NCI-H2081 (cell line): ENCODE results near the gene RASGEF1C.
"Not testable (repeated sequence)": the region's sequence is repeated elsewhere in the genome, so short reads cannot be mapped to it uniquely, and the experiment has no call there.

Source experiments
- DNase-seq, 2 experiments: peaks; one replicate each; lab custom pipeline; 2025; lab: John Stamatoyannopoulos, UW

RASGEF1C gene

DNA sequence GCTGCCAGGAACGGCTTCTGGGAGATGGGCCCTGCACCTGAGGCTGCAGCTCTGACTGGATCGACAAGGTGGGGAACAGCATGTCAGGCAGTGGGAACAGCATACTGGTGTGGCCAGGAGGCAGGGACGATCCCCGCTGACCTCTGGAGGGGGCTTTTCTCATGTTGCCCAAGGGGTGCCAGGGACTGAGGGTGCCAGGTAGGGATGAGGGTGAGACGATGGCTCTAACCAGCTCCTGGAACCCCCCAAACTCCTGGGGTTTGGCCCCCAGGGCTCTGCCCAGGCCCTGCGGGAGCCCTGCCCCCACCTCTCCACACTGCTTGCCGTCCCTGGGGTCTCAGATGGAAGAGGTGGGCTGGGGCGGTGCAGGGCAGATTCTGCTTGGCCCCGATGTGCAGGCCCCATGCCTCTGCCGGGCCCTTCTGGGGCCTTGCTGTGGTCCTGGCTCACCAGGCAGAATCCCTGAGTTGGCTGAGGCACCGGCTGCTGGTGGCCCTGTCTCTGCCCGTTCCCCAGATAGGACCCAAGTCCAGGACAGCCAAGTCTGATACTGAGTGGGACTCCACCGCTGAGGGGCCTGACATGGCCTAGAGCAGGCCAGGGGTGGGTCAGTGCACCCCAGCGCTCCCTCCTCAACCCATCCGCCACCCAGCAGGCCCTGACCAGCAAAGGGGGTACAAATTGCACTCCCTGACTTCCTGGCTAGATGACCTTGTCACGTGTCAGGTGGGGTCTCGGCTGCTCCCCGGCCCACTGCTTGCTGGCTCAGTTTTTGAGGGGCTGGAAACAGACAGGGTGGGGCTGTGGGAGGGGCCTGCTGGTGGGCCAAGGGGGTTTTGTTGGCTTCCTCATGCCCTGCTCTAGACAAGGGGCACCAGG, 109.0 kb downstream of the RASGEF1C start:
- no peak for DNase-seq

DNA sequence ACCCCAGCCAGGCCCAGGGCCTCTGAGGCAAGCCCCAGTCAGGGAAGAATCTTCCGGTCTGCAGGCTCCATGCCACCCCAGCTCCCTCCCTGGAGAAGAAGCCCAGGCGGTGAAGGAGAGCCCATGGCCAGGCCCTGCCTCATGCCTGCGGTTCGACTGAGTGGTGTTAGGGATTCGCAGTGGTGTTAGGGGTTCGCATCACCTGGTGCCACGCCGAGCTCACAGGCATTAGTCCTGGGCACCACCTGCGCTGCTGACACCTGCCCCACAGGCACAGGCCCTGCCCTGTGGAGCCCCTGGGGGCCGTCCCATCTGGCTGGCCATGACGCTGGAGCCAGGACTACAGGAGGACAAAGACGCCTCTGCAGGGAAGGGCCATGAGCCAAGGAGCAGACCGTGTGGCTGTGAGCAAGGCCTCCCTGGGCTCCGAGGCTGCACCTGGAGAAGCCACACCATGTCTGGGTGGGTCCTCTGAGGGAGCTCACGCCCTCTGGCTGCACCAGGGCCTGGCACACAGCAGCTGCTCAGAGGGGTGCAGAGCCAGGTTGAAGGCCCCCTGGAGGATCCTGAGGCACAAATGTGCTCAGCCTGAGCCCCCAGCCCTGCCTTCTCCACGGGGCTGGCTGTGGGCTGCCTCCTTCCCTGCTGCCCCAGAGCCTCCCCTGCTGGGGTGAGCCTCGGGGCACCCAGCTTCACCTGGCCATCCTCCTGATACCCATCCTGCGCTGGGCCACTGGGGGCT, 109.8 kb downstream of the RASGEF1C start:
- DNase-seq: no peak

DNA sequence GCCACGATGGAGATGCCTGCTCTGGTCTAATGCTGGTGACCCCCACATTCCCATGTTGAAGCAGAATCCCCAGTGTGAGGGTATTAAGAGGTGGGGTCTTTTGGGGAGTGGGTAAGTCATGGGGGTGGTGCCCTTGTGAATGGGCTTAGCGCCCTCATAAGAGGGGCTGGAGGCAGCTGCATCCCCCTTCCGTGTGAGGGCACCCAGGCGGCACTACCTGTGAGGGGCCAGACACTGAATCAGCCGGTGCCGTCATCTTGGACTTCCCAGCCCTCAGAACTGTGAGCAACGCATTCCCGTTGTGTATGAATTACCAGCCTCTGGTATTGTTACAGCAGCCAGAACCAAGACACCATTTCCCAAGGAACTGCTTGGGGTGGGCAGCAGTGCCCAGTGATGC, 110.5 kb downstream of the RASGEF1C start:
- DNase-seq: no peak

DNA sequence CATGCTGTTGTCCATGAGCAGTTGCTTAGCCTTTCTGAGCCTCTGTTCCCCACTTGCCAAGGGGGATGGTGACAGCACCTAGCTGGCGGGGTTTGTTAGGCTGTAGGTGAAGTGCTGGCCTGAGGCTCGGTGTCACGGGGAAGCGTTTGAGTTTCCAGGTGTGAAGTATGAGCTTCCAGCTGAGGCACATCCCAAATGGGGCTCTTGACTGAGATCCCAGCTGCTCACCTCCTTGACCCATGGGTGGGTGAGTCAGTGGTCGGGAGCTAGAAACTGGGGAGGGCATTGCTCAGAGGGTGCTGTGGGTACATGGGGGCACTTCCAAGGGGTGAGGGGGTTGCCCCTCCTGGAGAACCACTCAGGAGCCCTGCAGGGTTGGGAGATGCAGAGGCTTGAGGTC, 111.1 kb downstream of the RASGEF1C start:
- no peak for DNase-seq

DNA sequence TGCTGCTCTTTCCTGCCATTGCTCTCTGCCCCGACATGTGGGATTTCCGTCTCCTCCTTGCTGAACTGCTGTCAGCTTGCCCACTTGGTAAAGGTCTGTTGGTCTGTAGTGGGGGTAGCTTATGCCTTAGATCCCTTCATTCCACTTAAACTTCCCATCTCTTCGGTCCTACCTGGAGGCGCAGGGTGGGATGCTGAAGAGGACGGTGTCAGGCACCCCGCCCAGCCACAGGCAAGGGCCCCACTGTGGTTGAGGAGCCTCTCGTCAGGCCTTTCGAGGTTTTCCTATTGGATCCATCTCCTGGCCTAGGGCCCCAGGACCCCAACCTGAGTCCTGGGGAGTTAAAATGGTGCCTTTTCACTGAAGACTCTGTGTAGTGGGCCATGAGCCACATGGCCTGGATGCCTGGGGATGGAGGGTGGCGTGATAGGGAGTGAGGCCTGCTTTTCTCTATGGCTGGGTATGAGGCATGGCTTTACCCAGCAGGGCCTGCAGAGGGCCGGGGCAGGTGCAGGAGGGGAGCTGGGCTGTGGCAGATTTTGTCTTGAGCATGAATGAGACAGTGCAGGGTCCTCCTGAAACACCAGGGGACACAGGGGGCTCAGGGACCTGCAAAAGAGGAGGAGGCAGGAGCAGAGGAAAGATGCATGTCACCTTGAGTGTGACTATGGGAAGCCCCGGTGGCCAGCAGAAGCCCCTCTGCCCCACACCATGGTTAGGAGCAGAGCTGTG, 111.7 kb downstream of the RASGEF1C start:
- no peak for DNase-seq

DNA sequence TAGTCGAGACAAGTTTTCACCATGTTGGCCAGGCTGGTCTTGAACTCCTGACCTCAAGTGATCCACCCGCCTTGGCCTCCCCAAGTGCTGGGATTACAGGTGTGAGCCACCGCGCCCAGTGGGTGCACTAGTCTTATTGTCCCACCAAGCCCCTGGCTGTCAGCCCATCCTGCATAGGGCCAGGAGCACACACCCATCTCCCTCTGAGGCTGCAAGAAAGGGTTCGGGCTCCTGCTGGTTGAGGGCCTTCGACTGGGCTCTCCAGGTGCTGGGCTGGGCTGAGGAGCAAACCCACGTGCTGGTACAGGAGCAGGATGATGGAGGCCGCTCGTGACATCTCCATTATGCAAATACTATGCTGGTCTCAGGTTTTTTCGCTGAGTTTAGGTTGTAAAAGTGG, 112.4 kb downstream of the RASGEF1C start:
- no peak for DNase-seq

DNA sequence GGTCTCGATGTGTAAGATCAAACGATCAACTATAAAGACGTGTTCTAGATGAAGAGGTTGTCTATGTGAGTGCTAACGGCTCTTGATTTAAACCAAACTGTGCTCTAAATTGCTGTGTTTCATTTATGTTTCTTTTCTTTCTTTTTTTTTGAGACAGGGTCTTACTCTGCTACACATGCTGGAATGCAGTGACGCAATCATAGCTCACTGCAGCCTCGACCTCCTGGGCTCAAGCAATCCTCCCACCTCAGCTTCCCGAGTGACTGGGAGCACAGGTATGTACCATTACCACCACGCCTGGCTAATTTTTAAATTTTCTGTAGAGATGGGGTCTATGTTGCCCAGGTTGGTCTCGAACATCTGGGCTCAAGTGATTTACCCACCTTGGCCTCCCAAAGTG, 113.5 kb downstream of the RASGEF1C start:
- no peak for DNase-seq

DNA sequence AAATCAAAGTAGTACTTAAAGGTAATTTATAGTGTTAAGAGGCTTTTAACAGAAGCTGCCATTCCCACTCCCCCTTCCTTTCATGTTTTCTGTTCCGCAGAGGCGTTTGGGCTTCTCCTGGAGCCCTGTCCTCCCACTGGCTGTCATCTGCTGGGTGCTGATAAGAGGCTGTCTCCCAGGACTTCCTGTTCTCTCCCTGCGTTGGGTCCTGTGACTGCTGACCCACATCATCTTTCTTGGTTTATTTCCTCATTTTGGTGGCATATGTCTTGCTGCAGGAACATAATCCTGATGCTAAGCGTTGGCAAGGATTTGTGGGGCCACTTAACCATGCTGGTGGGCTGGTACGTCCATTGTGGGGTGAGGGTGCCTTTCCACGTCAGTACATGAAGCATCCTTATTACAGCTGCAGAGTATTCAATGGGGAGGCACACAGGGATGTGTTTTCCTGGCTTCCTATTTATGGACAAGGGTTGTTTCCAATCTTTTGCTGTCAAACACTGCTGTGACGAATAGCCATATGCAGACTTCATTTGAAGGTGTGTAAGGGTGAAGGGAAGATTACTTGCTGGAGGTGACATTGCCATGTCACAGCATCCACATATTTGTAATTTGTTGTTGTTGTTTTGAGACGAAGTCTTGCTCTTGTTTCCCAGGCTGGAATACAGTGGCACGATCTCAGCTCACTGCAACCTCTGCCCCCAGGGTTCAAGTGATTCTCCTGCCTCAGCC, 115.2 kb downstream of the RASGEF1C start:
- no peak for DNase-seq

DNA sequence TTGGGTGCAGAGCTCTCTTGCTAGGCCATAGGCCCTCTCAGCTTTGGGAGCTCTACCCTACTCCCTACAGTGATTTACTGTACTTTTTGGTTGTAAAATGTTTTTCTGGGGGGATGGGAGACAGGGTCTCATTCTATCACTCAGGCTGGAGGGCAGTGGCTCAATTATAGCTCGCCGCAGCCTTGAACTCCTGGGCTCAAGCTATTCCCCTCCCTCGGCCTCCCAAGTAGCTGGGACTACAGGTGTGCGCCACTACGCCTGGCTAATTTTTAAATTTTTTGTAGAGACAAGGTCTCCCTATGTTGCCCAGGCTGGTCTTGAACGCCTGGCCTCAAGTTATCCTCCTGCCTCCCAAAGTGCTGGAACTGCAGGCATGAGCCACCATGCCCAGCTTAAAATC, 115.8 kb downstream of the RASGEF1C start:
- DNase-seq: no peak

DNA sequence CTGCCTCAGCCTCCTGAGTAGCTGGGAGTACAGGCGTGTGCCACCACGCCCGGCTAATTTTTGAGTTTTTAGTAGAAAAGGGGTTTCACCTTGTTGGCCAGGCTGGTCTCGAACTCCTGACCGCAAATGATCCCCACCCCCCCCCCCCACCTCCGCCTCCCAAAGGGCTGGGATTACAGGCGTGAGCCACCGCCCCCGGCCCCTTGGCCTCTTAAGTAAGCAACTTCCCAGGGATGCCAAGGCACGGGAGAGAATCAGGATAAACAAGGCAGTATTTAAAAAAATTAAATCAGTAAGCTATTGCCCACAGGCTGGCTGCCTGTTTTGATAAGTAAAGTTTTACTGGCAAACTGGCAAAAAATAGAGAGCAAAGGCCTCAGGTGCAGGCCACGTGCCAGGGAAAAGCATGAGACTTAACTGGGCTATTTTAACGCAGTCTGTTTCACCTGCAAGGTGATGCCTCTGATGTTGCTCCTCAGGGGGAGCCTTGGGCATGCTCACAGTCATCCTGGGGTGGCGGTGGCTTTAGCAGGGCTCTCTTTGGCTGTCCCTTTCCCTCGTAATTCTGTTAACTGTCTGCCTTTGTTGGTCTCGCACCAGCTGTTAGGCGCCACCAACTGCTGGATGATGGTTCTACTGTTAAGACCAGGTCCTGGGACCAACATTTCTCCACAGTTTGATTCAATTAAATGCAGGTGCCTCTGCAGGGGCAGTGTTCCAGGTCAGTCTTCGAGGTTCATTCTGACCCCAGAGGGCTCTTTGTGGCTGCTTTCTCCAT, 118.1 kb downstream of the RASGEF1C start:
- DNase-seq: peak; percentile 7 to 55

DNA sequence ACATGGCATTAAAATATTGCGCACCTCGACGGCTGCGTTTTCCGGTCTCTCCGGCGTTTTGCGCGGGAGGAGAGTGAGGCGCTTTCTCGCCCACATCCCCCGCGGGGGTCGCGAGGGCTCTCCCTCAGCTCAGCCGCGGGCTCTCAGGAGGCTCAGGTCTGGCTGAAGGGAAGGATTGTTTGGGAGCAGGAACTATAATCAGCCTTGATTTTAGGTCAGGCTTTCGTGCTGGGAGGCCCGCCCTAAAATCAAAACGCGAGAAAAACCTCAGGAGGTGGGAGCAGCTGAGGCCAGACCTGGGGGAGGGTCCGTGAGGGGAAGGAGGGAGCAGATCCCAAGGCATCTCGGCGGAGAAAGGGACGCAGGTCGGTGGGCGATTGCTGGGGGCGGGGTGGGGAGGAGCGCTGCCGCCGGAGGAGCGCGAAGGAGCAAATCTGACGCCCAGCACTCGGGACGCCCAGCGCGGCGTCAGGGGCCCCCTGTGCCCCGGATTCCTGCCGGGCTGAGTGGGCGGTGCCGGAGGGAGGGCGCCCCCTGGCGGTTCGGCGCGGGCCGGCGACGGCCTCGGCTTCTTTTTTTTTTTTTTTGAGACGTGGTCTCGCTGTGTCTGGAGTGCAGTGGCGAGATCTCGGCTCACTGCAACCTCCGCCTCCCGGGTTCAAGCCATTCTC, 118.8 kb downstream of the RASGEF1C start:
- peak; percentile 9 to 40 for DNase-seq

DNA sequence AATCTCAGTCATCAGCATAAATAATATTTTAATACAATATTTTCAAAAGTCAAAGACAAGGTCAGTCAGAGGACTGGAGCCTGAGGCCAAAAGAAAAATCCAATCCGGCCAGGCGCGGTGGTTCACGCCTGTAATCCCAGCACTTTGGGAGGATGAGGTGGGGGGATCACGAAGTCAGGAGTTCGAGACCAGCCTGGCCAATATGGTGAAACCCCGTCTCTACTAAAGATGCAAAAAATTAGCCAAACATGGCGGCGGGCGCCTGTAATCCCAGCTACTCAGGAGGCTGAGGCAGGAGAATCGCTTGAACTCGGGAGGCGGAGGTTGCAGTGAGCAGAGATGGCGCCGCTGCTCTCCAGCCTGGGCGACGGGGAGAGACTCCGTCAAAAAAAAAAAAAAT, 119.4 kb downstream of the RASGEF1C start:
- DNase-seq: not testable (repeated sequence)

DNA sequence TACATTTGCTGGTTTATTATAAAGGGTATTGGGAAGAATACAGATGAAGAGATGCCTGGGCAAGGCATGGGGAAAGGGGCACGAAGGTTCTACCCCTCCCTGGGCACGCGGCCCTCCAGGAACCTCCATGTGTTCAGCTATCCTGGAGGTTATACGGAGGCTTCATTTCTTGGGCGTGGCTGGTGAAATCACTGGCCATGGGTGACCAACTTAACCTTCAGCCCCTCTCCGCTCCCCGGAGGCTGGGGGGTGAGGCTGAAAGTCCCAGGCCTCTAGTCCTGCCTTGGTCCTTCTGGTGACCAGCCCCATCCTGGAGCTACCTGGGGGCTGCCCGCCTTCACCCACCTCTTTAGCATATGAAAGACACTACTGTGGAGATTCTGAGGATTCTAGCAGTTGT, 120.5 kb downstream of the RASGEF1C start:
- no peak for DNase-seq

DNA sequence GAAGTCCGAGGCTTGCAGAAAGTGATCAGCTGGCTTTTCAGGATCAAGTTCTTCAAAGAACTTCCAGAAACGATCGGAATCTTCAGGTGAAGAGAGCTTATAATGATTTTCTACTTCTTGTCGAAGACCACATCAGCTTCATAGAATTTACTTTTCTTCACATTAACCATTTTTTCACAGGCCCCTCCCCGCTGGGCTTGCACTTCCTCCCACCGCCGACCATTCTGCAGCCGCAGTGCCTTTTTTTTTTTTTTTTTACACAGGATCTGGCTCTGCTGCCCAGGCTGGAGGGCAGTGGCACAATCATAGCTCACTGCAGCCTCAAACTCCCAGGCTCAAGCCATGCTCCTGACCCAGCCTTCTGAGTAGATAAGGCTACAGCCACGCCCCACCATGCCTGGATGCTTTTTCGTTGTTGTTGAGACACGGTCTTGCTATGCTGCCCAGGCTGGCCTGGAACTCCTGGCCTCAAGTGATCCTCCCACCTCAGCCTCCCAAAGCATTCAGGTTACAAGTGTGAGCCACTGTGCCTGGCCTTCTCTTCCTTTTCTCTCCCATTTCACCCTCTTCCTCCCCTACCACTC, 122.1 kb downstream of the RASGEF1C start:
- no peak for DNase-seq

DNA sequence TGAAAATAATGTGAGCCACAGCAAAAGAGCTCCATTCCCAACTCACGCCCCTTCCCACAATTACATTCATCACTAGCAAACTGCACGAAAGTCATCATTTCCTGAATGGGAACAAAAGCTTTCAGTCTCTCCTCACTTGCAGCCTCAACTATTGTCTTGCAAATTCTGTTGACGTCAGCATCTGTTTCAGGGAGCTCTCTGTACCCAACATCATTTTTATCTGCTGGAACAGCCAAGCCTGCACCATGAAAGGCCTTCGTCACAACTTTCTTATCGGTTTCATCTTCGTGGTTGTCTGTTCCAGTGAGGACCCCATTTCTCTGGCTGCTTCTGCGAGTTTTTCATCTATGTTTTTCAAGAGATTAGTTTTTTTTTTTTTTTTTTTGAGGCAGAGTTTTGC, 123.2 kb downstream of the RASGEF1C start:
- DNase-seq: no peak

DNA sequence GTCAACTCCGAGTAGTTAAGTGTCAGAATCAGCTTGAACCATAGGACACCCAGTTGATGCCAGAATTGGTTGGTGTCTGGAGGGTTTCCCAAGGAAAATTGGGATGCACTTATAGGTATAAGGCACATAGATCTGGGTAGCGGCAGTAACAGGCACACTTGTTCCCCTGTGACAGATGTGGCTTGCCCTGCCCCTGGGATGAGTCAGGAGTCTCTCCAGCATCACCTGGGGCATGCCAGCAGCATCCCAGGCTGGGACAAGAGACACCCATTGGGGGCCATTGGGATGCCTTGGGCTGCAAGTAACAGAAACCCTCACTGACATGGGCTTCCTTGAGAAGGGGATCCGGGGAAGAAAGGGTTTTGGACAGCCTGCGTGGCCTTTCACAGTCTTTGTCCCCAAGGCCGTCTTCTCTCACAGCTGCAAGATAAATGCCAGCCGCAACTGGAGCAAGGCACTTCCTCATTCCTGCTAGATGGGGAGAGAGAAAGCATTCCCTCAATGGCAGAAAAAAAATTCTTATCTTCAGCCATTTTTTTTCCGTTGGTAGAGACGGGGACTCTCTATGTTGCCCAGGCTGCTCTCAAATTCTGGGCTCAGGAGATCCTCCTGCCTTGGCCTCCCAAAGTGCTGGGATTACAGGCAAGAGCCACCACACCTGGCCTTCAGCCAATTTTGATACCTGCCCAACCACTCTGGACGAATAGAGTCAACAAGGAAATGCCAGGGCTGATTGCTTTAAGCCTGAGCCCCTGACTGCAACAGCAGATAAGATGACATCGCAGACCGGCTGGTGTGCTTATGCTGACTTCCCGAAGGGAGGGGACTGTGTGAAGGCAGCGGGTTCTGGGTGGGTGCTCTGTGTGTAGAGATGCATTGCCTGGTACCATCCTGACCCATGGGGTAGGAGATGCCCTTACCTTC, 124.1 kb downstream of the RASGEF1C start:
- DNase-seq: peak; percentile 35 to 52

DNA sequence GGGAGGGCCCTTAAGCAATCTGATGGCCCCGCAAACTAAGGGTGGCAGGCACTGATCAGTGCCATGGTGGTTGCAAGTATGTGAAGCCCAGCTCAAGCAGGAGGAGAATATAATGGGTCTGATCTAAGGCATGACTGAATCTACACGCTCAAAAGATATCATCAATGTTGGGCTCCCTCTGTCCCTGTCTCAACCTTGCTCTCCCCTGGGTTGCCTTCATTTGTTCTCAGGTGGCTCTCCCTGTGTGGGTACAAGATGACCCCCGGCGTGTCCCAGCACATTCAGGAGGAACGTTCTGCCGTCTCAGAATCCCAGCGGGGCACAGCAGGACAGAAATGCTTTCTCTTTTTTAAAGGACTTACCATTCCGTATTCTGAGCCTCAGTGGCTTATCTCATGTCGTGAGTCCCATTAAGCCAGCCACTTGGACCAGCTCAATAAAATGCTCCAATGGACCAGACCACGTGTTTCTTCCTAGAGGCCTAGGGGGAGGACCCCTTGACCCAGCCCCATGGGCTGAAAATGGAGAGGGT, 125.4 kb downstream of the RASGEF1C start:
- no peak for DNase-seq

DNA sequence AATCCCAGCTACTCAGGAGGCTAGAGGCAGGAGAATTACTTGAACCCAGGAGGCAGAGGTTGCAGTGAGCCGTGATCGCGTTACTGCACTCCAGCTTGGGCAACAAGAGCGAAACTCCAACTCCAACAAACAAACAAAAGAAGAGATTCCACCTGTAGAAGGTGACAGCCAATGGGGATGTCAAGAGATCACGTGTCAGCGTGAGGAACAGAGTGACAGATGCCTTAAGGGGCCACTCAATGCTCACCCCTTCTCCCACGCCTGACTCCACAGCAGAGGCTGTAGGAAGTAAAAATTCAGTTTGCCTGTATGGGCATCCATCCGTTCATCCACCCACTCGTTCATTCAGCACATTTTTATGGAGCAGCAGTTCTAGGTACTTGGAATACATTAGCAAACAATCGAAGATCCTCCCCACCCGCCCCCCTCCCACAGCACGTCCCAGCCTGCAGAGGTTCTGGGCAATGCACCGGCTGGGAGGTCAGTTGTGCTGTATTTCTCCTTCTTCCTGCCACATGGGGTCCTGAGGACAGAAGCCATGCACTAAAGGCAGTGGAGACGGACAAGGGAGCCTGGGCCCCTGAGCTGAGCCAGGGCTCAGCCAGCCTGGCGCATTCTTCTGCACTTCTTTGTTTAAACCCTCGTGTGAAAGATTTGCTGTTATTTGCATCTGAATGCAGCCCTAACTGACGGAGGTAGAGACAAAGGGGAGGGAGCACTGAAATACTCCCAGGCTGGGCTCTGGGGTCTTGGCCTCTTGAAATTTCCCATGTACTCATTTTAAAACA, 126.2 kb downstream of the RASGEF1C start:
- DNase-seq: no peak
